H9 (cell line): ENCODE results near the gene GATA5. TPM values are rescaled to one million over a fixed set of nuclear protein-coding genes. Genes with fewer than 3 reads are reported as not detected.
A peak's percentile ranks its signal among the peaks of the same experiment; 100 is the strongest.

ENCODE experiments used
- DNase-seq: peaks from one replicate; pipeline ENCODE4 v3.0.0-alpha.2; 2017
- H2AFZ ChIP-seq: one replicate; pipeline ENCODE4 v1.6.1; 2013; ENCODE audit warnings: mild to moderate bottlenecking, low read length, control low read depth, moderate library complexity
- H2AK5ac ChIP-seq: 2 replicates; pipeline ENCODE4 v1.6.1; 2013; ENCODE audit warnings: low read length, control low read depth, mixed read lengths; ENCODE audit not compliant: insufficient read length
- H2BK120ac ChIP-seq: one replicate; pipeline ENCODE4 v1.6.1; 2013; ENCODE audit warnings: low read depth, mild to moderate bottlenecking, low read length, control low read depth, inconsistent platforms; ENCODE audit not compliant: poor library complexity, severe bottlenecking
- H2BK12ac ChIP-seq: 2 replicates; pipeline ENCODE4 v1.6.1; 2013; ENCODE audit warnings: low read length, control low read depth, mixed read lengths, low read depth; ENCODE audit not compliant: insufficient read length
- H2BK15ac ChIP-seq: 2 replicates; pipeline ENCODE4 v1.6.1; 2013; ENCODE audit warnings: low read depth, low read length, control low read depth
- H2BK20ac ChIP-seq: one replicate; pipeline ENCODE4 v1.6.1; 2013; ENCODE audit warnings: low read depth, mild to moderate bottlenecking, low read length, control low read depth, inconsistent platforms; ENCODE audit not compliant: poor library complexity, severe bottlenecking
- H2BK5ac ChIP-seq: 2 replicates; pipeline ENCODE4 v1.6.1; 2013; ENCODE audit warnings: low read length, control low read depth, mixed read lengths; ENCODE audit not compliant: insufficient read length
- H3K14ac ChIP-seq: 2 replicates; pipeline ENCODE4 v1.6.1; 2013; ENCODE audit warnings: low read length, control low read depth; ENCODE audit not compliant: insufficient read depth
- H3K18ac ChIP-seq: 2 replicates; pipeline ENCODE4 v1.6.1; 2013; ENCODE audit warnings: low read depth, mild to moderate bottlenecking, mixed read lengths, low read length, control low read depth; ENCODE audit not compliant: insufficient read length
- H3K23ac ChIP-seq: 2 replicates; pipeline ENCODE4 v1.6.1; 2013; ENCODE audit warnings: low read length, control low read depth, mixed read lengths, low read depth; ENCODE audit not compliant: insufficient read length
- H3K23me2 ChIP-seq: 2 replicates; pipeline ENCODE4 v1.6.1; 2013; ENCODE audit warnings: low read depth, mild to moderate bottlenecking, mixed read lengths, low read length, control low read depth; ENCODE audit not compliant: insufficient read length, poor library complexity, severe bottlenecking
- H3K27ac ChIP-seq: 2 replicates; pipeline ENCODE4 v1.5.1; 2013; ENCODE audit warnings: low read length, control low read depth, mixed read lengths, low read depth; ENCODE audit not compliant: insufficient read length
- H3K27me3 ChIP-seq: 2 replicates; pipeline ENCODE4 v1.6.1; 2013; ENCODE audit warnings: low read length, control low read depth, inconsistent platforms; ENCODE audit not compliant: insufficient read depth
- H3K4ac ChIP-seq: 2 replicates; pipeline ENCODE4 v1.6.1; 2013; ENCODE audit warnings: low read depth, mild to moderate bottlenecking, control low read depth, inconsistent platforms, low read length, moderate library complexity
- H3K4me1 ChIP-seq: 2 replicates; pipeline ENCODE4 v1.6.1; 2013; ENCODE audit warnings: low read length, control low read depth, inconsistent platforms; ENCODE audit not compliant: insufficient read depth
- H3K4me2 ChIP-seq: 2 replicates; pipeline ENCODE4 v1.6.1; 2013; ENCODE audit warnings: low read length, control low read depth, mixed read lengths; ENCODE audit not compliant: insufficient read length, insufficient read depth
- H3K56ac ChIP-seq: 2 replicates; pipeline ENCODE4 v1.6.1; 2013; ENCODE audit warnings: low read depth, mild to moderate bottlenecking, mixed read lengths, low read length, control low read depth; ENCODE audit not compliant: insufficient read length
- H3K79me1 ChIP-seq: 2 replicates; pipeline ENCODE4 v1.6.1; 2013; ENCODE audit warnings: low read depth, mild to moderate bottlenecking, moderate library complexity, low read length, control low read depth, inconsistent platforms; ENCODE audit not compliant: insufficient read depth, poor library complexity, severe bottlenecking
- H3K79me2 ChIP-seq: 2 replicates; pipeline ENCODE4 v1.6.1; 2013; ENCODE audit warnings: low read length, control low read depth, inconsistent platforms; ENCODE audit not compliant: insufficient read depth
- H3K9ac ChIP-seq: 2 replicates; pipeline ENCODE4 v1.6.1; 2013; ENCODE audit warnings: low read length, control low read depth, mixed read lengths; ENCODE audit not compliant: insufficient read length; ENCODE audit errors: extremely low read depth
- H3K9me3 ChIP-seq: one replicate; pipeline ENCODE4 v1.6.1; 2013; ENCODE audit warnings: low read depth, low read length, inconsistent platforms; ENCODE audit not compliant: control insufficient read depth
- H3T11ph ChIP-seq: one replicate; pipeline ENCODE4 v1.6.1; 2013; ENCODE audit warnings: mild to moderate bottlenecking, low read length, control low read depth, inconsistent platforms
- H4K20me1 ChIP-seq: one replicate; pipeline ENCODE4 v1.6.1; 2013; ENCODE audit not compliant: control insufficient read depth, insufficient read length, insufficient read depth
- H4K5ac ChIP-seq: 2 replicates; pipeline ENCODE4 v1.6.1; 2013; ENCODE audit warnings: low read depth, mild to moderate bottlenecking, mixed read lengths, low read length, control low read depth; ENCODE audit not compliant: insufficient read length
- H4K8ac ChIP-seq: replicated peaks from 2 replicates; pipeline ENCODE4 v1.6.1; 2013; ENCODE audit warnings: low read length, control low read depth, mixed read lengths, low read depth; ENCODE audit not compliant: insufficient read length
- H4K91ac ChIP-seq: 2 replicates; pipeline ENCODE4 v1.6.1; 2013; ENCODE audit warnings: low read depth, mild to moderate bottlenecking, moderate library complexity, mixed read lengths, low read length, control low read depth; ENCODE audit not compliant: insufficient read length
- H3K27ac Mint-ChIP-seq, 3 experiments: 2 replicates in 2 of 3; 3 replicates in 1 of 3; pipeline ENCODE4 v1.8.0; 2020 to 2021; ENCODE audit warnings: mixed read lengths in 3 of 3, mild to moderate bottlenecking in 1 of 3, moderate library complexity in 1 of 3
- H3K27me3 Mint-ChIP-seq: 2 replicates; pipeline ENCODE4 v1.8.0; 2021; ENCODE audit warnings: low read depth, mild to moderate bottlenecking, moderate library complexity, mixed read lengths
- H3K36me3 Mint-ChIP-seq, 3 experiments: 2 replicates in 2 of 3; 3 replicates in 1 of 3; pipeline ENCODE4 v1.8.0; 2020 to 2021; ENCODE audit warnings: low read depth in 3 of 3, mixed read lengths in 3 of 3; ENCODE audit not compliant: insufficient read depth in 1 of 3
- H3K4me1 Mint-ChIP-seq, 2 experiments: 2 replicates each; pipeline ENCODE4 v1.8.0; 2020; ENCODE audit warnings: mixed read lengths in 2 of 2
- H3K4me3 Mint-ChIP-seq, 2 experiments: 2 replicates in 1 of 2; 3 replicates in 1 of 2; pipeline ENCODE4 v1.8.0; 2020 to 2021; ENCODE audit warnings: mild to moderate bottlenecking in 2 of 2, mixed read lengths in 2 of 2, moderate library complexity in 1 of 2
- H3K9me3 Mint-ChIP-seq, 2 experiments: 2 replicates in 1 of 2; 3 replicates in 1 of 2; pipeline ENCODE4 v1.8.0; 2020; ENCODE audit warnings: mild to moderate bottlenecking in 2 of 2, mixed read lengths in 2 of 2, moderate library complexity in 1 of 2
- CTCF ChIP-seq: fragments of 200-600 bp; sonication (generic); conservative IDR thresholded peaks from 3 replicates; pipeline ENCODE4 v1.8.0; 2021; ENCODE audit warnings: antibody characterized with exemption, mild to moderate bottlenecking
- WGBS: extraction: QIAGEN DNeasy Blood & Tissue Kit; methylation state at CpG from one replicate; pipeline ENCODE4 v1.1.7; 2013; ENCODE audit warnings: missing lambda C conversion rate, low lambda C conversion rate, mixed read lengths; ENCODE audit not compliant: insufficient read length; ENCODE audit errors: extremely low coverage; 5-methylcytosine and 5-hydroxymethylcytosine counted together
- total RNA-seq: library from RNA; stranded (reverse); gene quantifications from 2 replicates; pipeline ENCODE4 v1.2.1, GENCODE V29; 2021

The GATA5 gene
- total RNA-seq, 1 experiment from 2014 or later: 0.24 TPM

GRCh38 chr20:62457831-62458230, 18.0 kb downstream of the GATA5 start:
- H3K27me3 Mint-ChIP-seq: peaks cover 4% of the 10 kb centered on the region
- Histone ChIP-seq H3K56ac (no peak overlapping the region), H3K4me2 (no peak overlapping the region), H2BK120ac (no peak overlapping the region), H2BK12ac (no peak overlapping the region), H3K27me3 (no peaks in the 10 kb centered on the region), H3K79me2 (no peaks in the 10 kb centered on the region), H4K5ac (no peak overlapping the region), H2BK20ac (no peak overlapping the region), H4K91ac (no peak overlapping the region), H3T11ph (no peak overlapping the region), H3K9me3 (no peaks in the 10 kb centered on the region), H3K4ac (no peak overlapping the region), H2AK5ac (no peak overlapping the region), H3K23ac (no peak overlapping the region), H3K9ac (no peak overlapping the region), H2BK15ac (no peak overlapping the region), H2AFZ (no peak overlapping the region), H4K20me1 (no peaks in the 10 kb centered on the region), H3K23me2 (no peaks in the 10 kb centered on the region), H3K18ac (no peak overlapping the region), H3K4me1 (no peaks in the 10 kb centered on the region), H2BK5ac (no peak overlapping the region), H3K14ac (0 out of 2 replicates have a peak overlapping the region, but pooled peaks have one; percentile 17), H4K8ac (no peak overlapping the region), H3K79me1 (no peaks in the 10 kb centered on the region), H3K27ac (no peak overlapping the region)
- no peak for DNase-seq
- H3K4me3 Mint-ChIP-seq: no peak overlapping the region
- no peaks in the 10 kb centered on the region for H3K9me3 Mint-ChIP-seq
- no peaks in the 10 kb centered on the region for H3K36me3 Mint-ChIP-seq
- peaks cover 3 to 18% of the 10 kb centered on the region in 2 experiments; a peak in 3 of 4 replicates for H3K4me1 Mint-ChIP-seq
- H3K27ac Mint-ChIP-seq: no peak overlapping the region
- no CpG with 5 or more reads among the region's 20 CpGs for WGBS
- no peak for TF ChIP-seq CTCF
